ENCODE results near the gene RAB1B.

DNA sequence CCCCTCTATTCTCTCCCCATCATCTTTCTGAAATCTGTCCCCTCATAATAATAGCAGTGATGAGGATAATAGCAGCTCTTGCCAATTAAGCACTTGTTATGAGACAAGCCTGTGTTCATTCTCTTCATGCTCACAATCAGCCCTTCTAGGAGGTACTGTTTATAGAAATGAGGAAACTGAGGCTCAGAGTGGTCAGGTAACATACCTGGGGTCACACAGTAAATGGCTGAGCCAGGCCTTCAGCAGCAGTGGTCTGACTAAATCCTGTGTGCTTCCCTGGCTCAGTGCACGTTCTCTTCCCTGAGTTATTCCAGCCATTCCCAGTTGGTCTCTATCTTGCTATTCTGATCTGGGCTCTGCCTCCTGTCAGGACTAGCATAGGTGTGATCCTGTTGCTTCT, 5.8 kb downstream of the RAB1B start:
- TF ChIP-seq, protein P1, sequence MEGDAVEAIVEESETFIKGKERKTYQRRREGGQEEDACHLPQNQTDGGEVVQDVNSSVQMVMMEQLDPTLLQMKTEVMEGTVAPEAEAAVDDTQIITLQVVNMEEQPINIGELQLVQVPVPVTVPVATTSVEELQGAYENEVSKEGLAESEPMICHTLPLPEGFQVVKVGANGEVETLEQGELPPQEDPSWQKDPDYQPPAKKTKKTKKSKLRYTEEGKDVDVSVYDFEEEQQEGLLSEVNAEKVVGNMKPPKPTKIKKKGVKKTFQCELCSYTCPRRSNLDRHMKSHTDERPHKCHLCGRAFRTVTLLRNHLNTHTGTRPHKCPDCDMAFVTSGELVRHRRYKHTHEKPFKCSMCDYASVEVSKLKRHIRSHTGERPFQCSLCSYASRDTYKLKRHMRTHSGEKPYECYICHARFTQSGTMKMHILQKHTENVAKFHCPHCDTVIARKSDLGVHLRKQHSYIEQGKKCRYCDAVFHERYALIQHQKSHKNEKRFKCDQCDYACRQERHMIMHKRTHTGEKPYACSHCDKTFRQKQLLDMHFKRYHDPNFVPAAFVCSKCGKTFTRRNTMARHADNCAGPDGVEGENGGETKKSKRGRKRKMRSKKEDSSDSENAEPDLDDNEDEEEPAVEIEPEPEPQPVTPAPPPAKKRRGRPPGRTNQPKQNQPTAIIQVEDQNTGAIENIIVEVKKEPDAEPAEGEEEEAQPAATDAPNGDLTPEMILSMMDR (IDR thresholded peaks at IDR 0.05) = no peak
- TF ChIP-seq POLR2A (IDR thresholded peaks at IDR 0.05) = no peak
